Heart left ventricle (tissue), 13 donors: ENCODE results near the gene FBH1.

Experiments used
- CTCF ChIP-seq, 12 donors: fragments of 200-600 bp; sonication (generic) in 4 of 12; IDR thresholded peaks; one replicate each; pipeline versions ENCODE4 v1.5.0 to v1.8.0; 2018 to 2022; ENCODE audit warnings: antibody characterized with exemption in 12 of 12, mild to moderate bottlenecking in 5 of 12
- POLR2A ChIP-seq, 2 donors: fragments of 450-650 bp; IDR thresholded peaks; one replicate each; pipeline ENCODE4 v1.6.1; 2017; ENCODE audit warnings: antibody characterized with exemption in 2 of 2, mild to moderate bottlenecking in 2 of 2, moderate library complexity in 2 of 2
- donor health status: ischemic (EF 13 %, LVEDD 7.1; RV severe dilation, severe dysfunction).
- donor health status: DM: no; HTN: yes; CAD: no.
- donor health status: DM: no; HTN: no; CAD: no.
- donor health status: ischemic (EF 25% LVEDD 6.9; RV normal size, moderate dysfunction).
- donor health status: ischemic (EF 25% LVEDD 5.7; RV mildly dilated, moderate dysfunction).
- donor health status: ischemic (EF 35%, LVEDD 5.7; RV mildly dilated, moderate dysfunction).
- donor health status: nonischemic (EF 11% LVEDD 7.7; RV severe dilation, severe dysfunction).
- donor health status: DM: yes; HTN: yes; CAD: no.
- donor health status: PGD.
- donor health status: ischemic (EF 29% LVEDD 5.4; RV normal size, mild dysfunction).
- donor health status: nonischemic (EF 23%, LVEDD 6.1; RV moderate dilation, normal function).

- no peak for TF ChIP-seq CTCF (IDR thresholded peaks at IDR 0.05)
- no peak for TF ChIP-seq POLR2A (IDR thresholded peaks at IDR 0.05)
Measured at GRCh38 chr10:5860066-5860465, 30.0 kb upstream of the FBH1 start.
